Hippocampal formation (tissue), 2 donors: ENCODE results near the gene RC3H2.

Experiments used
- DNase-seq, 2 donors: peaks; one replicate each; lab custom pipeline; 2025; lab: John Stamatoyannopoulos, UW

The RC3H2 gene, protein sequence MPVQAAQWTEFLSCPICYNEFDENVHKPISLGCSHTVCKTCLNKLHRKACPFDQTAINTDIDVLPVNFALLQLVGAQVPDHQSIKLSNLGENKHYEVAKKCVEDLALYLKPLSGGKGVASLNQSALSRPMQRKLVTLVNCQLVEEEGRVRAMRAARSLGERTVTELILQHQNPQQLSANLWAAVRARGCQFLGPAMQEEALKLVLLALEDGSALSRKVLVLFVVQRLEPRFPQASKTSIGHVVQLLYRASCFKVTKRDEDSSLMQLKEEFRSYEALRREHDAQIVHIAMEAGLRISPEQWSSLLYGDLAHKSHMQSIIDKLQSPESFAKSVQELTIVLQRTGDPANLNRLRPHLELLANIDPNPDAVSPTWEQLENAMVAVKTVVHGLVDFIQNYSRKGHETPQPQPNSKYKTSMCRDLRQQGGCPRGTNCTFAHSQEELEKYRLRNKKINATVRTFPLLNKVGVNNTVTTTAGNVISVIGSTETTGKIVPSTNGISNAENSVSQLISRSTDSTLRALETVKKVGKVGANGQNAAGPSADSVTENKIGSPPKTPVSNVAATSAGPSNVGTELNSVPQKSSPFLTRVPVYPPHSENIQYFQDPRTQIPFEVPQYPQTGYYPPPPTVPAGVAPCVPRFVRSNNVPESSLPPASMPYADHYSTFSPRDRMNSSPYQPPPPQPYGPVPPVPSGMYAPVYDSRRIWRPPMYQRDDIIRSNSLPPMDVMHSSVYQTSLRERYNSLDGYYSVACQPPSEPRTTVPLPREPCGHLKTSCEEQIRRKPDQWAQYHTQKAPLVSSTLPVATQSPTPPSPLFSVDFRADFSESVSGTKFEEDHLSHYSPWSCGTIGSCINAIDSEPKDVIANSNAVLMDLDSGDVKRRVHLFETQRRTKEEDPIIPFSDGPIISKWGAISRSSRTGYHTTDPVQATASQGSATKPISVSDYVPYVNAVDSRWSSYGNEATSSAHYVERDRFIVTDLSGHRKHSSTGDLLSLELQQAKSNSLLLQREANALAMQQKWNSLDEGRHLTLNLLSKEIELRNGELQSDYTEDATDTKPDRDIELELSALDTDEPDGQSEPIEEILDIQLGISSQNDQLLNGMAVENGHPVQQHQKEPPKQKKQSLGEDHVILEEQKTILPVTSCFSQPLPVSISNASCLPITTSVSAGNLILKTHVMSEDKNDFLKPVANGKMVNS

DNA sequence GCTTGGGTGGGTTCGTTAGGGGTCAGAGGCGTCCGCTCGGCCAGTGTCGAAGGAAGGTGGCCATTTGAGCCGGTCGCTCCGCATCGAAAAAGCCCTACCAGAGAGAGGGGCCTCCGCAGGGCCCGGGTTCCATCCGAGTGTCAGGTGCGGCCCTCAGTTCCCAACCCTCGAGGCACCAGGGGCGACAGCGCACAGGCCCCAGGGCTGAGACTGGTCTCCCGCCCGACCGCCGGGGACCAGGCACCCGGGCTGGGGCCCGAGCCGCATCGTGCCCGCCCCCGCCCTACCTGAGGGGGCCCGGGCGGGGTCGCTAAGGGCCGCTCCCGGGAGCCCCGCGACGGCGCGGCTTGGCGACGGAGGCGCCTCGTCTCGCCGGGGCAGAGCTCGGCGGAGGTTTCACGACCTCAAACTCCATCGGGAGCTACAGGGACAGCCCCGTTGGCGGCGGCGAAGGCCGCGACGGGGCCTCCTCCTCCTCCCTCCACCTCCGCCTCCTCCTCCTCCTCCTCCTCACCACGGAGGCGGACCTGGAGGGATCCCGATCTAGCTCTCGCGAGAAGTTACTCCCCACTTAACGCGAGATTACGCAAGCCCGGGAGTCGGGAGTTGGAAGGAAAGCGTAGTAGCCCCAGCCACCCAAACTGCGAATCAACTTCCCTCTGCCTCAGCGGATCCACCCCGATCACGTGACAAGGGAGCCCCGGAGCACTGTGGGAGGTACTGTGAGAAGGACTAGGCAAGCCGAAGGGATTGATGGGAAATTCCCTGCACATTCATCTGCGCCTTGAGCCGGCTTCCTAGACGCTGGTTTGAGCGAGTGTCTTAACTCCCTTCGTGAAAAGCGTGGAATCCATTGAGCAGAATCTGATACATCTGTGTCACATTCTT, at the start of gene RC3H2:
RC3H2 (minus strand) TSS at position 537 of the 888 bp plus-strand sequence. CDS start 7,850 bp downstream, outside the sequence.
- DNase-seq: peak; percentile 99 to 100

DNA sequence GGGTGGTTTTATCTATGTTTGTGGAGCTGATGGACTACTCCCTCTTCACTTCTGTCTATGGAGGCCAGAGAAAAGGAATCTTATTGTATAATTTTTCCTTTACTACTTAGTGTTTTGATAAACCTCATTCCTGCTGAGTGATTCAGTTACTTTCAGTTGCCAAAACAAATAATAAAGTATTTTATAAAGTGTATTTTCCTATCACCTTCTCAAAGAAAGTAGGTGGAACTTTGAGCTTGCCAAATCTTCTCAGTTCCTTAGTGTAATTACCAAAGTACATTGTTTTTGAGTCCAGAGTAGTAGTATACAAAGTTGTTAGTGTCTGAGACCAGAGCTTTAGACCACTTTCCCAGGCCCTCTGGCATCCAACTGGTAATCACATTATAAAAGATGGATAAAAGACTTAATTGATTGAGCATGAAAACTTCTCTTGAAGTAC, 49.1 kb upstream of the RC3H2 start:
- DNase-seq: no peak

DNA sequence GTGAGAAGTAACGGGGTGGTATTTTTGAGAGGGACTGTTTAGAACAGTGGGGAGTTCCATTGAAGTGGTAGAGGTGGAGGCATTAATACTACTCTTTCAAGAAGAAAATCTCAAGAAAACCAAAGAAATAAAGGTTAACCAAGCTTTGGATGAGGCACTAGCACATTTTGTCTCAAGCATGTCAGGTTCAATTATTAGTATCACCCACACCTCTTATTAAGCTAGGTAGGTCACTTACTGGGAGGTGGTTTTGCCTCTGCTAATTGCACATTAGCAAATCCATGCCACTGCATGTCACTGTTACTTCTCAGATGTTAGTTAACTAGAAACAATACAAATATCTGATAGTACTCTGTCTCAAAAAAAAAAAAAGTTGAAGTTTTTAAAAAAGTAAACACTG, 45.9 kb upstream of the RC3H2 start:
- no peak for DNase-seq

- DNase-seq: no peak
Measured at GRCh38 chr9:122950263-122950662, 45.1 kb upstream of the RC3H2 start.

GRCh38 chr9:122949696-122950095, 44.5 kb upstream of the RC3H2 start:
- peak in 1 of 2 donors; percentile 38 for DNase-seq

DNA sequence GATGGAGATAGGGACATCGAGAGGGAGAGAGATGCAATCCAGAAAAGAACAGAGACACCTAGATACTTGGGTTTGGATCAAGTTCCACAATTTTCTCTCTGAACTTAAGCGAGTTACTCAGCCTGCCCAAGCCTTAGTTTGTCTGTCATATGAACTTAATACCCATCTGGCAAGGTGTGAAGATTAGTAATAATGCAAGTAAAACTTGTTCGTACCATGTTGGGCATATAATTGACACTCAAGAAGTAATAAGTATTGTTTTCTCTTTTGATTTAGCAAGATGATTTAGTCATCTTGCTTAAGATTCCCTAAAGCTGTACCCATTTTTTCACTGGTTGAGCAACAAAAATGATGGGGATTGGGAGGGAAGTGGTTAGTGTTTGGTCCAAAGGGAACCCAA, 43.2 kb upstream of the RC3H2 start:
- DNase-seq: no peak

GRCh38 chr9:122946461-122947005, 41.4 kb upstream of the RC3H2 start:
- no peak for DNase-seq

DNA sequence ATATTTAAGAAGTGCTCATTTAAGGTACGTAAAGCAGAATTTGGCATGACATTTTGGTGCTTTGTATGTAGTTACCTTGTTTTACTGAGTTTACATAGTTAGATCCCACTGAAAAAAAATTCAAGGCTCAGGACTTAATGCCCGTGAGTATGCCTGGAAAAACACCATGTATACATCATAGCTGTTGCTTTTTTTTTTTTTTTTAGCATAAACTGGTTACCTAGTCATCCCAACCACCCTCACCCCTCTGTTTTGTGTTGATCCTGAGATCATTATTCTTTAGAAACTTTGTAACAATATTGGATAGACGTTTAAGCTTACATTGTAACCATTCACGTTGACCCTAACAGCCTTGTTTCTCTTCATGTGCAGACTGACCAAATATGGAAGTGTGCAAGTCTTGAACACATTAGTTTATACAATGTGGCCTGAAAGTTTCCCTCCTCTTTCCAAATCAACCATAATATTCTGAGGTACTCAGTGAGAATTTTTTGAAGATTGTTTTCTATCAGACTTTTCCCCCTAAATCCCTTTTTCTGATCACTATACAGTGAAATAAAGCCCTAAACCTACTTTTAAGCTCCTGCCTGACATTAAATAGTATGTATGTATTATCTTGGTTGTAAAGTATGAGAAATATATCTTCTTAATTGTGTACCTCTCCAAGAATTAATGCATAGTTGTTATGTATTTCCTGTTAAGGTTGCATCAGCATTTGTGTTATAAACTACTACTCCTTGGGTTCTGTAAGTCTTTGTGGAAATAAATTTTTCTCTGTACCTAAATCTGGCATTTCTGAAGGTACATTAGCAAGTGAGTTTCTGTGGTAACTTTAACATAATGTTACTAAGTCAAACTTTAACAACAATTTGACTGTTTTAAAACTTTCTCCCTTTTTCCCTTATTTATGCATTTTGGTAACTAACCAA, 40.1 kb upstream of the RC3H2 start:
- no peak for DNase-seq

DNA sequence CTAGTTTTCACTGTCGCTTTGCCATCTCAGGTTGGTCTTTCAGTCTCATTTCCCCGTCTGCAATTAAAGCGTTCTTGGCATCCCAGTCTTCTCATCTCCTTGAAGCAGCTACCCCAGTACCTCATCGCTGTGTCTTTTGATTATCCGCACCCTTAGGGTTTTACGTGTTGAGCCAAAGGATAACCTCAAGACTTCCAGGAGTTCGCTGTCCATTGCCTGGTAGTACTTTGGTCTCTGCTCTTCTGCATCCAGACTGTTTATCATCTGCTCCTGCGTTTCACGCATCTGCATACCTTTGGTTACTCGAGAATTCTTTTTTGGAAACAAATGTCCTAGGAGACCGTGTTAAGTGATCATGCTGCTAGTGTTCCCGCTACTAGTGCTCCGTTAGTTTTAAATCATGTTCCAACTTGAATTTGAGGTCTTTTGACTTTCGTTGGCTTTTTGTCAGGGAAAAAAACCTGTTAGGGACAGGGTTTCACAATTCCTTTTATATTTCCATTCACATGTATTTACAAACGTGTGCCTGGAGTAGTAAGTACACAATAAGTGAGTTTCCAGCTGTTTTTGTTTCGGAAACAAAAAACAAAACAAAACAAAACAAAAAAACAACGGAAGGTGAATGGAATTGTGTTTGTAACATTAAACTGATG, 36.5 kb upstream of the RC3H2 start:
- DNase-seq: no peak

DNA sequence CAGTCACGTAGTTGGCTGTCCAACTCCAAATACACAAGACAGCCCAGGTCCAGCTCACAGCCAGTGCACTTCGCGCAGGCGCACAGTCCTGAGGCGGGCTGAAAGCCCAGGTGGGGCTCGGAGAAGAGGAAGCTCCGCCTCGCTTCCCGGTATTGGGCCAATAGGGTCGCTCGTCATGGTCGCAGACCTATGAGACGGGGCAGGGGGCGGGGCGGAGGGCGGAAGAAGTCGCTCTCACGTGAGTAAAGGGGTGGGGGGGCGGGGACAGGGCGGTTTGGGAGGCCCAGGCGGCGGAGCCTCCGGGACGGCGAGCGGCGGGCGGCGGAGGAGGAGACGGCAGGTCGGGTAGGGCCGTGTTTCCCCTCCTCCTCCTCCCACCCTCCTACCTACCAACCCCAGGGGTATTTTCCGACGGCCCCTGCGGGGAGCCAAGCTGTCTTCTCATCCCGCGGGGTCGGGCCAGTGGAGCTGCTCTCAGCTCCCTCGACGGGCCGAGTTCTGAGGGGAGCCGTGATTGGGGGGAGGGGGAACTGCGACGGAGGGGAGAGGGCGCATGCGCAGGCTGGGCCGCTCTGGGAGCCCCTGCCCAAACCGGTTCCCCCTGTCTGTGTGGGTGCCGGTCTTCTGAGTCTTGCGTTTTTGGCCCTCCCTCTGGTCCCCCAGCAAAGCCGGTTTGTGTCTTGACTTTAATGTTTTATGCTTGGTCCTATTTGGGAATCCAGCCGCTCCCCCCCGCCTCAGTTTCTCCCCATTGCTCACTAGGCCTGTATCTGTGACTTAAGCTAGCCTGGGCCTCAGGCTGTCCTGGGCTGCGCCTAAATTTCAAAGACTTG, 35.8 kb upstream of the RC3H2 start, which contains the start of gene RABGAP1:
RABGAP1 (plus strand) TSS at position 272 of the 833 bp plus-strand sequence. CDS start 16,040 bp downstream, outside the sequence.
- peak; percentile 97 to 99 for DNase-seq

- no peak for DNase-seq
Measured at GRCh38 chr9:122940454-122940748, 35.2 kb upstream of the RC3H2 start.

DNA sequence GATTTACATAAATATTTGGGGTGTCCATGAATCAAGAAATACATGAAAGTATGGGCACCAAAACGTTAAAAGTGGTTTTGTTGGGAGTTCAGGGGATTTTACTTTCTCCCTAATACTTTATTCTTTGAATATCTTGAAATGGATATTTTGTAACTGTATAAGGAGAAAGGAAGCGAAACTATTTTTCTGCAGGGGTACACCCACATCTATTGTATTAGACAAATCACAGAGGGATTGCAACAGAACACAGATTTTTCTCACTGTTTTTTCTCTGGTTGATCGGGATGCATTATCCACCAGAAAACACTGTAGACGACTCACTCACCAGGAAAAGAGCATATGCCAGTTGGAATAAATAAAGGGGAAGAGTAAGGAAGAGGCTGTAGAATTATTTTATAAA, 34.4 kb upstream of the RC3H2 start:
- DNase-seq: no peak

- DNase-seq: no peak
Measured at GRCh38 chr9:122936883-122937282, 31.7 kb upstream of the RC3H2 start.

DNA sequence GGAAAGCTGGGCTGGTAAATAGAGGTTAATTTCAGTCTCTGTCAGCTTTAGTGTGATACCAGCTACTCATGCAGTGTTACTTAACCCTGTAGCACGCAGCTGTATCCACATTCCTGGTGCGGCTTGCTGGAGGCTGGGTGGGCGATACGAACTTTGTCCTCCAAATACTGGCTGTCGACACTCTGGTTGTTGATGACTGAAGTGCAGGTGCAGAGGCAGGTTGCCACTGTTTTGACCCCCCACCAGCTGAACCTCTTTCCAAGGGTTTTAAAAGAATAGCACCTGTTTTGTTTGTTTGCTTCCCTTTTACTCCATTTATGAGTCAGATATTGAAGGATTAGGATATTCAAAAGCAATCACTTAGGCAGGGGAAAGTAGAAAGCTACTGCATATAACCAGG, 31.3 kb upstream of the RC3H2 start:
- DNase-seq: no peak

DNA sequence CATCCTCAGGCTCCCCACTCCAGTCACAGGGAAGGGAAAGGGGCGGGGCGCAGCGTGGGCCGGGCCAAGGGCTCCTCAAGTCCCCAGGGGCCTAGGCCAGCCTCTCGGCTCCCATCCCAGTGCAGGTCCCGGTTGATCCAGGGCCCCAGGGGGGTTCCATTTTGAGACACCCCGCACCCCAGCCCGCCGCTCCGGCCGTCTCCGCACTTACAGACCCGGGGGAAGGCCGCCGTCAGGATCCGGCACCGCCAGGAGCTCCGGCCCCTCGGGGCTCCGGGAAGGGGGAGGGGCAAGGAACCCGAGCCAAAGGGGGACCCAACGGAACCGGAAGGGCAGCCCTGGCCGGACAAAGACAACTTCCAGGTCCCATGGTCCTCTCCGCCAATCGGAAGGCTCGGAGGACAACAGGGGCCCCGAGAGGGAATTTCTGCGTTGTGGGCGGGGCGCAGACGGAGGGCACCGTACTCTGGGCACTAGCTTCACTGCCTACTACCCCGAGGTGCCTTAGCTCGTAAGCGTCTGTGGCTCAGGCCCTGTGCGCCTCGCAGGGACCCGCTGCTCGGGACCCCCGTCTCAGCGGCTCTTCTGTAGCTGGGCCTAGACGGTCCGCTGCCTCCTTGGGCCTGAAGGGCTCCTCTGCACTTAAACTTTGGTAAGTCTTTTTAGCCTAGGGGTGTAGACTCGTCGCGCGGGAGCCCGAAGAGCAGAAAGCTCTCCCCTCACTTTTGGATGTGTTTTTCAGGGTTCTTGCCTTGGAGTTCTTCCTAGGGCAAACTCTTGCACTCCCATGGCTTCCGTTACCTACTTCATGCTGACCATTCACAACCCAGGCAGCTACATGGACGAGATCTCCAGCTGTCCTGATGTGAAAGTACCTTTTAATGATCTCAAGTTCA, 26.3 kb upstream of the RC3H2 start, which contains the start of gene ZBTB26:
ZBTB26 (minus strand) TSS at position 287 of the 896 bp plus-strand sequence. CDS start 11,578 bp downstream, outside the sequence.
- DNase-seq: peak; percentile 94

DNA sequence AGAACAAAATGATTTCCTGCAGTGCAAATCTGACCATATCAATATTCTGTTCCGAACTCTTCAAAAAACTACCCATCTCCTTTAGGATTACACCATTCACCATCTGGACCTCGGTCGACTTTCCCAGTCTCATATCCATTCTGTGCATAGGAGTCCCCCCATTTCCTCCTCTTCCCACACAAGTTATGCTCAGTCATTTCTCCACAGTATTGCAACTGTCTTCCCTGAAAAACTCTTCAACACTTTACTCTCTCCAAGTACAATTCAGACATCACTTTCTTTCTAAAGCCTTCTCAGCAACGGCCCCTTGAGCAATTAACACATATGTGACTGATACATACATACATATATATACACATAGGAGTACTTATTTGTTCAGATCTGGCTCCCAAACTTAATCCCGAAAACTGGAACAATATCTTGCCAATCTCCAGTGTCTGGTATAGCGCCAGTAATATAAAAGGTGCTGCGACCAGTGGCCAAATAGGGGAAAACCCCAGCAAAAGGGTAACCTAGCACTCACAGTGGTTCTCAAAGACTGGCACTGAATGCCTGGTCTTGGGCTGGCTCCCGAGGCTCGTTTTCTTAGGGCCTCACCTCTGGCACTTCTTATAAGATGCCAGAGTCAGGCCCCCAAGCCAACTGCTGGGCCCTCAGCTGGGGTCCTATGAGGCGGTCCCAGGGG, 25.5 kb upstream of the RC3H2 start:
- DNase-seq: no peak
